ENCODE results near the gene SMIM35. TPM values are rescaled to one million over a fixed set of nuclear protein-coding genes. Genes with fewer than 3 reads are reported as not detected.

The SMIM35 gene
- total RNA-seq, 2 experiments from 2014 or later: not detected

DNA sequence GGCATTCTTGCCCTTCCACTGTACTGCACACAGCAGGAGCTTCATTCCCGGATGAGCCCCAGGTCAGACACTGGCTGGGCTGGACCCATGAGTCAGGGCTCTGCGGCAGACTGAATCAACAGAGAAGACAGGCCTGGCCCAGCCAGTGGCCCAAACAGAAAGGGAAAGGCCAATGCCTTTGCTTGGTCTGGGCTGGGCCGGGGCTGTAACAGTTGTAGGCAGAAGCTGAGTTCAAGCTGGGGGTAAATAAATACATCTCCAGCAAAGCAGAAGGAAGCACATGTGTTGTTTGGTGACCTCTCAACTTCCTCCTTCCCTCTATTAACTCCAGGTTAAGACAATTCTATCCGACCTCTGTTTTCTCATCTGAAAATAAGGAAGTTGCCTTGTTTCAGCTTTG lies 1.8 kb upstream of the SMIM35 start:
- Mint-ChIP-seq H3K4me3 (no peak overlapping the region), H3K27me3 (ENCODE audit: low read depth) (no peaks in the 10 kb centered on the region), H3K4me1 (ENCODE audit: low read depth) (no peaks in the 10 kb centered on the region), H3K9me3 (peaks cover 20% of the 10 kb centered on the region), H3K36me3 (ENCODE audit: low read depth) (peaks cover 1% of the 10 kb centered on the region), H3K27ac (no peak overlapping the region)
- no peak for DNase-seq
- CTCF ChIA-PET: interaction anchor here (1.0 to 1.5 kb wide), 3 partner anchors 10 to 35 kb away, joined by 3 to 5 read pairs (median 3); no protein-coding TSS in a partner anchor
- intact Hi-C loops (cut with micrococcal nuclease): no loop called here

DNA sequence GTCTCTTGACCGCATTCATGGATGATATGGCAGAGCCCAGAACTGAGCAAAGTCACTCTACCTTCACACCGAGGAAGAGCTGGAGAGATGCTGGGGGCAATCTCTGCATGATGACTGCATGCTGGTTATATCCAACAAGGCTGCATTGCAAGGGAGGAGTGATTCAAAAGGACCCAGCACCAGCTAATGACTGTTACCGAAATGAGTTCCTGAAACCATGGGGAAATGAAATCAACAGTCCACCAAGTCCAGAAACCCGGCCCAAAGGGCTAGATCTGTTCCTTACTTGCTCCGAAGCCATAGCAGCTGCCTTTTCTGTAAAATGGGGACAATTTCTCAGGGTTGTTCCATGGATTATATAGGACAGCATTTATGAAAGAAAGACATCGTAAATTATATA lies 1.2 kb upstream of the SMIM35 start:
- Mint-ChIP-seq H3K27ac (no peak overlapping the region), H3K4me1 (ENCODE audit: low read depth) (no peaks in the 10 kb centered on the region), H3K9me3 (peaks cover 20% of the 10 kb centered on the region), H3K4me3 (no peak overlapping the region), H3K27me3 (ENCODE audit: low read depth) (no peaks in the 10 kb centered on the region), H3K36me3 (ENCODE audit: low read depth) (peaks cover 1% of the 10 kb centered on the region)
- DNase-seq: no peak
- intact Hi-C loops (cut with micrococcal nuclease): no loop called here
- CTCF ChIA-PET: interaction anchor here (1.0 to 1.5 kb wide), 2 partner anchors 20 to 34 kb away, joined by 3 read pairs; no protein-coding TSS in a partner anchor

DNA sequence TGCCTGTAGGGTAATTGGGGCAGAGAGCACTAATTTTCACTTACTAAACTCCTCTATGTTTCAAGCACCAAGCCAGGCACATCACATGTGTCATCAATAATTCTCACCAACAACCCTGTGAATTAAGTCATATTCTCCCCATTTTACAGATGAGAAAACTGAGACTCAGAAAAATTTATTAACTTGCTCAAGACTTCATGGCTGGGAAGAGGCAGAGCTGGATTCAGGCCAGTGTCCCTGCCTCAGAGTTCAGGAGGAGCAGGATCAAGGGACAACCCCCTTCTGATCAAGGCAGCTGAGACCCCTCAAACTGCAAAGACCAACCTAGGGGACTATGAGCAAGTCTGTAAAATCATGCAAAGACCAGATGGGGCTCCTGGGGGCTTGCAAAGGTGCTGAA lies 2.1 kb downstream of the SMIM35 start:
- peaks cover 1% of the 10 kb centered on the region for H3K36me3 Mint-ChIP-seq (ENCODE audit: low read depth)
- no peak for DNase-seq
- no peak overlapping the region for H3K4me3 Mint-ChIP-seq
- H3K9me3 Mint-ChIP-seq: peaks cover 20% of the 10 kb centered on the region
- intact Hi-C loops (cut with micrococcal nuclease): no loop called here
- CTCF ChIA-PET: no interaction called here
- no peaks in the 10 kb centered on the region for H3K4me1 Mint-ChIP-seq (ENCODE audit: low read depth)
- H3K27ac Mint-ChIP-seq: no peak overlapping the region
- H3K27me3 Mint-ChIP-seq (ENCODE audit: low read depth): no peaks in the 10 kb centered on the region

DNA sequence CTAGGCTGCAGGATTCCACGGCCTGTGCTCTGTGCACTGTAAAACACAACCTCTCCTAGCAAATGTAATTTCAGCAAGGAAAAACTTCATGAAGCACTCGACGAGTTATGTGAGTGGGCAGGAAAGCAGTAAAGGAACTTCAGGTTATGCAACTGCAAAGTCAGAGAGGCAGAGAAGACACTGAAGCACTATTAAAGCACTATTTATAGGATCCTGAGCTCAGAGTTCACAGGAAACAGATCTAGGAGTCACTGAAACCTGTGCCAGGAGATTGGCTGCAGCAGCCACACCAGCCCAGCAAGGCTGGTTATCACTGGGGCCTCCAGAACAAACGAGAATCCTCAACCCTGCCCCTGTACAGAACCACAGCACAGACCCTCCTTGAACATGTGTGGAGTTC lies 2.5 kb downstream of the SMIM35 start:
- Mint-ChIP-seq H3K27me3 (ENCODE audit: low read depth) (no peaks in the 10 kb centered on the region), H3K4me1 (ENCODE audit: low read depth) (no peaks in the 10 kb centered on the region), H3K36me3 (ENCODE audit: low read depth) (peaks cover 1% of the 10 kb centered on the region), H3K27ac (no peak overlapping the region), H3K4me3 (no peak overlapping the region), H3K9me3 (peaks cover 20% of the 10 kb centered on the region)
- intact Hi-C loops (cut with micrococcal nuclease): no loop called here
- CTCF ChIA-PET: no interaction called here
- DNase-seq: no peak

DNA sequence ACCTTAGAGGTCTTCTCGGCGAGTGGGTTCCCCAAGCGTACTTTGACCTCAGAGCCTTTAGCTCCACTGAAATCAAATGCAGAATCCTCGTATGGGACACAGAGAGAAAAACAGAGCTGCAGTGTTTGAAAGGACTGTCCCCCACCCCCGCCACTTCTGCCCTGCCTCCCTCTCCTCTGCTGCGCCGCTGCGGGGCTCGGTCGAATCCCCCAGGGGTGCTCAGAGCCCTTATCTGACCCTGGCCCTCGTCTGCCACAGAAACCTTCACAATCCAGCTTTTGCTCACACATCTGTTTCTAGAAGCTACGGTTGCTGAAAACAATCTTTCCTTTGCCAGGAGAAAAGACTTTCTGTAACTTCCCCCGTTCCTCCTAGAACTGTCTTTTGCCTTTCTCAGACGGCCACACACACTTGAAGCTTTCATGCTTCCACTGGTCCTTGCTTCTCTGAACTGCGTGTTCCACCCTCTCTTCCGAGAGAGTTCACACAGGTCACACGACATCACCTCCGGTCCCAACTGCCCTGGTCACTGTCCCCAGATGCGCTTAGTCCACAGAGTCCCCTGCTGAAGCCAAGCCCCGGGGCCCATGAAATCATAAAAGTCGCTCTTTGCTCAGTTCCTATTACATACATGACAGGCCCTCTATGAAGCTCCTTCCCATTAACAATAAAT lies 3.7 kb downstream of the SMIM35 start:
- intact Hi-C loops (cut with micrococcal nuclease): no loop called here
- no peaks in the 10 kb centered on the region for H3K27me3 Mint-ChIP-seq (ENCODE audit: low read depth)
- no peaks in the 10 kb centered on the region for H3K4me1 Mint-ChIP-seq (ENCODE audit: low read depth)
- no peak overlapping the region for H3K4me3 Mint-ChIP-seq
- H3K36me3 Mint-ChIP-seq (ENCODE audit: low read depth): no peaks in the 10 kb centered on the region
- no peak overlapping the region for H3K27ac Mint-ChIP-seq
- CTCF ChIA-PET: interaction anchor here (0.6 kb wide), 1 partner anchor 371 kb away, joined by 3 read pairs; no protein-coding TSS in a partner anchor
- peaks cover 15% of the 10 kb centered on the region for H3K9me3 Mint-ChIP-seq
- DNase-seq: no peak

DNA sequence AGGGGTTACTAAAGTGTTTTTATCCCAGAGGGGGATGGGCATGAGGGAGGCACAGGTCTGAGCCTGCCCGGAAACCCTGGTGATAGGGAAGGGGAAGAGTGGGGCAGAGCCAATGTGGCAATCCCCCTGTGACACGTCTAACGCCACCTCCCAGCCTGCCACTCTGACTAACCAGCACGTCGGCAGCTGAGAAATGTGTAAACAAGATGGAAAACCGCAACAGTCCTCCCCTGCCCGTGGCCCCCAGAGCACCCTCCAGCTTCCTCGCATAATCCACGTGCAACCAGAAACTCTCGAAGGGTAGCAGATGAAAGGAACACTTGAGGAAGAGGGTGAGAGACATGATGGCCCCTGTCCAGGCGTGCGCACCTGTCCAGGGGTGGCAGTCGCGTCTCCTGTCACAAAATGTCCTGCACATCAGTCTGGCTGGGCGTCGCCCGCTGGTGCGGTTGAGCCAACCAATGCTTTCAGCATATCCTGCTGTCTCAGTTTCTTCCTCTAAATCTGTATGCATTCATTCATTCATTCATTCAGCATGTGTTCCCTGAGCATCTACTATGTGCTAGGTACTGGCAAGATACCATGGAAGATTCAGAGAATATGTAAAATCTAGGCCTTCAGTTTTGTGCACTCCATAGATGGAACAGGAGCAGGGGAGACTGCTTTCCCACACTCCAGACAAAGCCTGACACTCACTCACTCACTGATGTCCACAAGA lies 5.4 kb downstream of the SMIM35 start:
- no peaks in the 10 kb centered on the region for H3K4me1 Mint-ChIP-seq (ENCODE audit: low read depth)
- H3K27me3 Mint-ChIP-seq (ENCODE audit: low read depth): no peaks in the 10 kb centered on the region
- DNase-seq: no peak
- H3K9me3 Mint-ChIP-seq: peaks cover 1% of the 10 kb centered on the region
- CTCF ChIA-PET: no interaction called here
- intact Hi-C loops (cut with micrococcal nuclease): no loop called here
- no peak overlapping the region for H3K27ac Mint-ChIP-seq
- no peaks in the 10 kb centered on the region for H3K36me3 Mint-ChIP-seq (ENCODE audit: low read depth)
- H3K4me3 Mint-ChIP-seq: no peak overlapping the region

DNA sequence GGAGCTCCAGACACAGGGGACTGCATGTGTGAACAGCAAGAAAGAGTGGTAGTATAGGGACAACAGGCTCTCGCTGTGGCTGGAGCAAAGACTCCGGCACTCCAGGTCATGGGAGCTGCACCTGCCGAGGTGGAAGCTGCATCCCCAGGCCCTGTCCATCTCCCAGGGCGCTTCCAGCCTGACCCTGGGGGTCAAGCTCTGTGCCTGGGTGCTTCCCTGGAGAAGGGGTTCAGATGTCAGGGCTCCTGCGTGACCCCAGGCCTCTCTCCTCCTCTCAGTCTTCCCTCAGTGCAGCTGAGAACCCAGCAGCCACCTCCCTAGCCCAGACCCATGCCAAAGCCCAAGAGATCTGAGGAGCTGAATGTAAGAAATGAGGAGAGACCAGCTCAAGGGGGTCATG lies 6.5 kb downstream of the SMIM35 start:
- no peaks in the 10 kb centered on the region for H3K9me3 Mint-ChIP-seq
- no peak overlapping the region for H3K27ac Mint-ChIP-seq
- H3K36me3 Mint-ChIP-seq (ENCODE audit: low read depth): no peaks in the 10 kb centered on the region
- H3K4me3 Mint-ChIP-seq: no peak overlapping the region
- CTCF ChIA-PET: no interaction called here
- intact Hi-C loops (cut with micrococcal nuclease): no loop called here
- no peaks in the 10 kb centered on the region for H3K4me1 Mint-ChIP-seq (ENCODE audit: low read depth)
- H3K27me3 Mint-ChIP-seq (ENCODE audit: low read depth): no peaks in the 10 kb centered on the region
- no peak for DNase-seq

DNA sequence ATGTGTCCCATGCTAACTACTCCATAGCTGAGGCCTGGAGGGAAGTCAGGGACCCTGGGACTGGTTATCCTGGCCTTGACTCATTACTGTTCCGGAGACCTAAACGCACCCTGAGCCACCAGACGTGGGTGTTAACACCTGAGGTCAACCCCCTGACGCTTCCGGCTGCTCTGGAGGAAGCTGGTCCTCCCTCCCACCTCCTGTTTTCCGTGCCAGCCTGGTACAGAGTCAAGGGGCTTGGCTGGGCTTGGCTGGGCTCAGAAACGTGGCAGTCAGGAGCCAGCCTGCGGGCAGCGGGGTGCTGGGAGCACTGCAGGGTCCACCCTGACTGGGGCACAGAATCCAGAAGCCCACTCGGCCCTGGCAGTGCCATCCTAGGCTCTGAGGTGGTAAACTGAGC lies 7.3 kb downstream of the SMIM35 start:
- DNase-seq: no peak

DNA sequence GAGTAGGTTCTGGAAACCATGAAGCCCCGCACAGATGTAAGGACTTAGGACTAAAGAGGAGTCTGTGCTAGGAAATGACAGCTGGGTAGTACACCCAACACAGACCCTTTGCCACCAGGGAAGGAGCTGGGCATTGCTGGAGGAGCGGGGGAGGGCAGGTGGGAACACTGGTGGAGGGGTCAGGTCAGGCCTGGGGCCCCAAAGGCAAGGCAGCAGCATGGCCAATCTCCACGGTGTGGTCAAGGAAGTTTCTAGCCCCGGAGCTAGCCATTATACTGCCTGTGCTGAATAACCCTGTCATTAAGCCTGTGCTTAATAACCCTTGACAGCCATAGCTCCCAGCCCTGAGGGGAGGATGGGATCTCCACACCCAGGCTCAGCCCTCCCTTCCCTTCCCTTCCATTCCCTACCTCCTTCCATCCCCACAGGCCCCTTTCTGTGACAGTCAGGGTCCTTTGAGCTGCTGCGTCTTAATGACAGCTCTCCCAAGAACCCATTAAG lies 7.8 kb downstream of the SMIM35 start:
- no peaks in the 10 kb centered on the region for H3K4me1 Mint-ChIP-seq (ENCODE audit: low read depth)
- CTCF ChIA-PET: interaction anchor here (0.8 to 1.3 kb wide), 3 partner anchors 10 to 66 kb away, joined by 3 to 5 read pairs (median 5); no protein-coding TSS in a partner anchor
- no peaks in the 10 kb centered on the region for H3K27me3 Mint-ChIP-seq (ENCODE audit: low read depth)
- DNase-seq: no peak
- intact Hi-C loops (cut with micrococcal nuclease): no loop called here
- H3K36me3 Mint-ChIP-seq (ENCODE audit: low read depth): no peaks in the 10 kb centered on the region
- H3K9me3 Mint-ChIP-seq: no peaks in the 10 kb centered on the region
- no peak overlapping the region for H3K4me3 Mint-ChIP-seq
- H3K27ac Mint-ChIP-seq: no peak overlapping the region

More for the DNA sequence above, 7.3 kb downstream of the SMIM35 start:
- CTCF ChIA-PET: interaction anchor here (1.3 kb wide), 2 partner anchors 26 to 65 kb away, joined by 3 to 5 read pairs; no protein-coding TSS in a partner anchor
- no peak overlapping the region for H3K27ac Mint-ChIP-seq
- no peaks in the 10 kb centered on the region for H3K36me3 Mint-ChIP-seq (ENCODE audit: low read depth)
- H3K4me1 Mint-ChIP-seq (ENCODE audit: low read depth): no peaks in the 10 kb centered on the region
- intact Hi-C loops (cut with micrococcal nuclease): no loop called here
- no peaks in the 10 kb centered on the region for H3K9me3 Mint-ChIP-seq
- H3K4me3 Mint-ChIP-seq: no peak overlapping the region
- H3K27me3 Mint-ChIP-seq (ENCODE audit: low read depth): no peaks in the 10 kb centered on the region

DNA sequence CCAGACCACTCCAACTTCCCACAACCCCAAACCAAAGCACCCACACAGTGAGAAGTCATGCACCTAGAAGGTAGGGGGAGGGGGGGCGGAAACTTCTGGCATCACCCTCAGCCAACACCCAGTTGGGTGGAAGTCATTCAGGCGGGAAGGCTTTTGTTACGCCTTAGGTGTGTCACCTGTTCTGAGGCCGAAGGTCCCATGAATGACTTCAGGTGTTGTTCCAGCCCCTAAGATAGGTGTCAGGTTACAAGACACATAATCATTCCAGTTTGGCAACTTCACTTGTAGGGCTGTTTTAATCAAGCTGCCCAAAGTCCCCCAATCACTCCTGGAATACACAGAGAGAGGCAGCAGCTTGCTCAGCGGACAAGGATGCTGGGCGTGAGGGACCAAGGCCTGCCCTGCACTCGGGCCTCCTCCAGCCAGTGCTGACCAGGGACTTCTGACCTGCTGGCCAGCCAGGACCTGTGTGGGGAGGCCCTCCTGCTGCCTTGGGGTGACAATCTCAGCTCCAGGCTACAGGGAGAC lies 9.9 kb downstream of the SMIM35 start, which contains the start of gene TMPRSS4:
TSS of gene TMPRSS4 (plus strand) at position 325 of the 528 bp plus-strand sequence. CDS start 225 bp downstream, outside the sequence.
- Mint-ChIP-seq H3K27me3 (ENCODE audit: low read depth) (no peaks in the 10 kb centered on the region), H3K9me3 (no peaks in the 10 kb centered on the region), H3K36me3 (ENCODE audit: low read depth) (no peaks in the 10 kb centered on the region), H3K27ac (no peak within 1 kb of the TSS), H3K4me1 (ENCODE audit: low read depth) (no peaks in the 10 kb centered on the region), H3K4me3 (no peak within 1 kb of the TSS)
- no peak for DNase-seq
- CTCF ChIA-PET: interaction anchor here (1.2 kb wide), 1 partner anchor 23 kb away, joined by 3 read pairs; no protein-coding TSS in a partner anchor
- intact Hi-C loops (cut with micrococcal nuclease): no loop called here

DNA sequence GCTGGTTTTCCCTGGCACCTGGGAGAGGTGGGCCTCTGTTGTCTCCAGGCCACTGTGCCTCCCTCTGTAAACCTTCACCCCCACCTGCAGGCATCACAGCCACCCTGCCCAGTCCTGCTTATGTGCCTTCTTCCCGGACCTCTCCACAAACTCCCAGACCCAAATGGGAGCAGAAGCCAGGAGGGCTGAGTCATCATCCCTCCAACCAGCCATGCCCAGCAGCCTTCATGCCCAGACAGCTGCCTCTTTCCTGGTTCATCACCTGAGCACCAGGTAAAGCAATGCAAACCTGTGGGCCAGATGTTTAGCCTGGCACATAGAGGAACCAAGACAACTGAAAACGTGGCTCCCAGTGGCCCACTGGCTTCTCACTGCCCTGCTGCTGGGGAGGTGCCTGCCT lies 12.0 kb downstream of the SMIM35 start:
- H3K4me1 Mint-ChIP-seq (ENCODE audit: low read depth): no peaks in the 10 kb centered on the region
- H3K4me3 Mint-ChIP-seq: no peak overlapping the region
- intact Hi-C loops (cut with micrococcal nuclease): no loop called here
- no peak for DNase-seq
- H3K36me3 Mint-ChIP-seq (ENCODE audit: low read depth): no peaks in the 10 kb centered on the region
- no peak overlapping the region for H3K27ac Mint-ChIP-seq
- H3K9me3 Mint-ChIP-seq: no peaks in the 10 kb centered on the region
- no peaks in the 10 kb centered on the region for H3K27me3 Mint-ChIP-seq (ENCODE audit: low read depth)
- CTCF ChIA-PET: no interaction called here

DNA sequence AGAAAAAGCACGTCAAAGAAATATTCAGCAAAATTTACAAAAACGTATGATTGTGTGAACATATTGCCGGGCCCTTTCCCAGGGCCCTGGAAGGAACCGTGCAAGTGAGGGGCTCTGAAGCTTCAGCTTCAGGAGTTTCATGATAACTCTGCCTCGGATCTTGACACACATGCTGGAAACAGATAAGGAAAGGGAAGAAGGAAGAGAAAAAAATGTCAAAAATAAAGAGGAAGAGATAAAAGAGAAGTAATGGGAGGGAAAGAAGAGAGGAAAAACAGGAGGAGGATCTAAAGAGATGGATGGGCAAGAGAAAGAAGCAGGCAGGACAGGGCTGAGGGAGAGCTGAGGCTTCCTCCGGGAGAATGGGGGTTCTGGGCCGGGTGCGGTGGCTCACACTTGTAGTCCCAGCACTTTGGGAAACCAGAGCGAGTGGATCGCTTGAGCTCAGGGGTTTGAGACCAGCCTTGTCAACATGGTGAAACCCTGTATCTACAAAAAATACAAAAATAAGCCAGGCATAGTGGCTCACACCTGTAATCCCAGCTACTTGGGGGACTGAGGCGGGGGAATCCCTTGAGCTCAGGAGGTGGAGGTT lies 12.6 kb downstream of the SMIM35 start:
- no peak for DNase-seq
- Mint-ChIP-seq H3K9me3 (no peaks in the 10 kb centered on the region), H3K4me1 (ENCODE audit: low read depth) (no peaks in the 10 kb centered on the region), H3K27me3 (ENCODE audit: low read depth) (no peaks in the 10 kb centered on the region), H3K27ac (no peak overlapping the region), H3K36me3 (ENCODE audit: low read depth) (no peaks in the 10 kb centered on the region), H3K4me3 (no peak overlapping the region)
- CTCF ChIA-PET: no interaction called here
- intact Hi-C loops (cut with micrococcal nuclease): no loop called here
